GM19043 (cell line): ENCODE data around the gene CASTOR1.

Experiments used
- ATAC-seq: cut with Tn5 transposase; IDR thresholded peaks from one replicate; pipeline ENCODE4 v1.9.1; 2021; ENCODE audit warnings: low read depth; ENCODE audit not compliant: unreplicated experiment

The CASTOR1 gene

GRCh38 chr22:30301995-30302809, 12.9 kb upstream of the CASTOR1 start:
- ATAC-seq: no peak

- no peak for ATAC-seq
Observed at GRCh38 chr22:30299322-30299721, 10.0 kb upstream of the CASTOR1 start.

- ATAC-seq: no peak
Observed at GRCh38 chr22:30297991-30298701, 8.8 kb upstream of the CASTOR1 start.

GRCh38 chr22:30297276-30297990, 8.1 kb upstream of the CASTOR1 start:
- ATAC-seq: no peak

GRCh38 chr22:30296833-30297232, 7.5 kb upstream of the CASTOR1 start:
- ATAC-seq: no peak

- ATAC-seq: no peak
Observed at GRCh38 chr22:30296324-30296723, 7.0 kb upstream of the CASTOR1 start.

GRCh38 chr22:30295576-30295975, 6.3 kb upstream of the CASTOR1 start:
- no peak for ATAC-seq

GRCh38 chr22:30294830-30295229, 5.5 kb upstream of the CASTOR1 start:
- no peak for ATAC-seq

- ATAC-seq: no peak
Observed at GRCh38 chr22:30294066-30294465, 4.8 kb upstream of the CASTOR1 start.

- ATAC-seq: no peak
Observed at GRCh38 chr22:30293026-30293425, 3.7 kb upstream of the CASTOR1 start.

GRCh38 chr22:30292069-30292970, 3.0 kb upstream of the CASTOR1 start:
- no peak for ATAC-seq

- no peak for ATAC-seq
Observed at GRCh38 chr22:30291058-30291892, 2.0 kb upstream of the CASTOR1 start.

- ATAC-seq: no peak
Observed at GRCh38 chr22:30290342-30291057, 1.2 kb upstream of the CASTOR1 start.

- peak; percentile 8 for ATAC-seq
Observed at GRCh38 chr22:30289980-30290313, 642 bp upstream of the CASTOR1 start.

- ATAC-seq: no peak
Observed at GRCh38 chr22:30288419-30289140, 725 bp downstream of the CASTOR1 start.

- ATAC-seq: no peak
Observed at GRCh38 chr22:30287648-30288418, 1.5 kb downstream of the CASTOR1 start.

- ATAC-seq: no peak
Observed at GRCh38 chr22:30286813-30287647, 2.3 kb downstream of the CASTOR1 start.
